Stimulated activated memory B cell treated with anti-CD40 and anti-IgM and Interleukin-4, amounts not matched to agents 10 μg/mL and 1 μg/mL and 100 μg/mL, for 72 hours (primary cell): ENCODE data around the gene ADAMTS10.
"Not testable (repeated sequence)": the region's sequence is repeated elsewhere in the genome, so short reads cannot be mapped to it uniquely, and the experiment has no call there.

Experiments used
- ATAC-seq: fragments of 150-1000 bp; cut with Tn5 transposase; 2 replicates; pipeline ENCODE4 v1.10.0; 2021
- H3K27ac Mint-ChIP-seq: one replicate; pipeline ENCODE4 v1.8.0; 2022; ENCODE audit warnings: mild to moderate bottlenecking, mixed read lengths
- H3K27me3 Mint-ChIP-seq: one replicate; pipeline ENCODE4 v1.8.0; 2022; ENCODE audit warnings: mixed read lengths
- H3K36me3 Mint-ChIP-seq: one replicate; pipeline ENCODE4 v1.8.0; 2022; ENCODE audit warnings: mixed read lengths
- H3K4me1 Mint-ChIP-seq: one replicate; pipeline ENCODE4 v1.8.0; 2022; ENCODE audit warnings: mixed read lengths
- H3K4me3 Mint-ChIP-seq: one replicate; pipeline ENCODE4 v1.8.0; 2022; ENCODE audit warnings: mild to moderate bottlenecking, moderate library complexity, mixed read lengths
- H3K9me3 Mint-ChIP-seq: one replicate; pipeline ENCODE4 v1.8.0; 2022; ENCODE audit warnings: mixed read lengths

ADAMTS10 gene

GRCh38 chr19:8637070-8637469, 26.6 kb upstream of the ADAMTS10 start:
- peaks cover 38% of the 10 kb centered on the region for H3K27me3 Mint-ChIP-seq
- not testable (repeated sequence) for H3K27ac Mint-ChIP-seq, ATAC-seq, H3K9me3 Mint-ChIP-seq, H3K4me1 Mint-ChIP-seq, H3K4me3 Mint-ChIP-seq, H3K36me3 Mint-ChIP-seq

GRCh38 chr19:8635422-8635821, 24.9 kb upstream of the ADAMTS10 start:
- ATAC-seq, result no peak
- no peaks in the 10 kb centered on the region for H3K4me1 Mint-ChIP-seq
- H3K36me3 Mint-ChIP-seq, result no peaks in the 10 kb centered on the region
- peaks cover 35% of the 10 kb centered on the region for H3K27me3 Mint-ChIP-seq
- no peaks in the 10 kb centered on the region for H3K9me3 Mint-ChIP-seq
- H3K27ac Mint-ChIP-seq, result no peak overlapping the region
- H3K4me3 Mint-ChIP-seq, result no peak overlapping the region

- Mint-ChIP-seq H3K9me3 (peaks cover 3% of the 10 kb centered on the region), H3K4me3 (no peak overlapping the region), H3K27ac (no peak overlapping the region), H3K4me1 (no peaks in the 10 kb centered on the region), H3K27me3 (peaks cover 1% of the 10 kb centered on the region), H3K36me3 (no peaks in the 10 kb centered on the region)
- ATAC-seq, result no peak
Measured at GRCh38 chr19:8631425-8631819, 20.9 kb upstream of the ADAMTS10 start.

DNA sequence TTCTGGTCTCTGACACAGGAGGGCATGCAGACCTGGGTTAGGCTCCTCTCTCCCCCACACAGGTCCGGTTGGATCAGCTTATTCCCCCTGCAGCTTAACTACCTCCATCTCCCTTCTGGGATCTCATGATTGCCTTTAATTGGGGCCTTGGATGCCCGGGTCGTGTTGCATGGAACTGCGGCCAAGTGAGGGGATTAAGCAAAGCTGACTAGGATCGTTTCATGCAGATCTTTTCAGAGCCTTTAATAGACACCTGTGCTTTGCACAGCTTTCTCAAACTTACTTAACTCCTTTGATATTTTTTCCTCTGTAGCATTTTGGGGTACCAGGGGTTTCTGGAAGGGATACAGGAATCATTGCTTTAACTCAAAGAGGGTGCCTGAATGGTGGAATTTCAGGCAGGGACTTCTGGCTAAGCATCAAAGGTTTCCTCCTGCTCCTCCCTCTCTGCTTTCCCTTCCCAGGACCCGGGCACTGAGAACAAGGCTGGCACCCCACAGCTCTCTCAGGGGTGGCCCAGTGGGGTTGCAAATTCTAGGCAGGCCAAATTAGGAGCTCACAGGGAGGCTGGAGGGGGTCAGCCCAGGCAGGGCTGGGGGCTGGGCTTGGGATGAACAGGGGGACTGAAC, 20.4 kb upstream of the ADAMTS10 start:
- Mint-ChIP-seq H3K4me3 (no peak overlapping the region), H3K36me3 (no peaks in the 10 kb centered on the region), H3K4me1 (no peaks in the 10 kb centered on the region), H3K27ac (no peak overlapping the region), H3K27me3 (no peaks in the 10 kb centered on the region), H3K9me3 (peaks cover 3% of the 10 kb centered on the region)
- no peak for ATAC-seq

DNA sequence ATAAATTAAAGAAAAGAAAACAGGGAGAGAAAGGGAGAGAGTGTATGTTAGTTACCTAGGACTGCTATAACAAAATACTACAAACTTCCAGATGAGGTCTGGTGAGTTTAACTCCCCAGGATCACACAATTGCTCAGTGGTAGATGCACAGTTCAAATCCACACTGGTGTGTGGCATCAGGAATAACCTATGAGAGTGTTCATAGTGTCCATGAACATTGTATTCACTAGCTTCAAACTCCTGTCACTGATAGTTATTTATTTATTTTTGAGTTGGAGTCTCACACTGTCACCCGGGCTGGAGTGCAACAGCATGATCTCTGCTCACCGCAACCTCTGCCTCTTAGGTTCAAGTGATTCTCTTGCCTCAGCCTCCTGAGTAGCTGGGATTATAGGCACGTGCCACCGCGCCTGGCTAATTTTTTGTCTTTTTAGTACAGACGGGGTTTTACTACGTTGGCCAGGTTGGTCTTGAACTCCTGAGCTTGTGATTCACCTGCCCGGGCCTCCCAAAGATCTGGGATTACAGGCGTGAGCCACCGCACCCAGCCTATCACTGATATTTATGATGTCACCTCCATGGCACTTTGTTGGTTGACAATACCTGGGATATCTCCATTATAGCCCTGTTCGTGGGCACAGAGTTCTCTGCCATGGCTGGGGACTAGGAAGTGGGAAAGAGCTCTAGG, 19.6 kb upstream of the ADAMTS10 start, which contains the start of gene NFILZ:
TSS of gene NFILZ (plus strand) at position 638 of the 688 bp plus-strand sequence. CDS start 46,133 bp downstream, outside the sequence.
- Mint-ChIP-seq H3K4me1 (no peaks in the 10 kb centered on the region), H3K9me3 (peaks cover 3% of the 10 kb centered on the region), H3K27ac (no peak within 1 kb of the TSS), H3K4me3 (no peak within 1 kb of the TSS), H3K27me3 (no peaks in the 10 kb centered on the region), H3K36me3 (no peaks in the 10 kb centered on the region)
- no peak for ATAC-seq

- H3K27ac Mint-ChIP-seq, result no peak overlapping the region
- H3K36me3 Mint-ChIP-seq, result no peaks in the 10 kb centered on the region
- H3K27me3 Mint-ChIP-seq, result peaks cover 7% of the 10 kb centered on the region
- no peak for ATAC-seq
- no peaks in the 10 kb centered on the region for H3K4me1 Mint-ChIP-seq
- H3K4me3 Mint-ChIP-seq, result no peak overlapping the region
- H3K9me3 Mint-ChIP-seq, result peaks cover 3% of the 10 kb centered on the region
Measured at GRCh38 chr19:8629184-8629583, 18.7 kb upstream of the ADAMTS10 start.

- H3K27ac Mint-ChIP-seq, result no peak overlapping the region
- ATAC-seq, result no peak
Measured at GRCh38 chr19:8626842-8627241, 16.3 kb upstream of the ADAMTS10 start.

GRCh38 chr19:8622886-8623285, 12.4 kb upstream of the ADAMTS10 start:
- not testable (repeated sequence) for ATAC-seq, H3K36me3 Mint-ChIP-seq, H3K4me1 Mint-ChIP-seq, H3K9me3 Mint-ChIP-seq, H3K4me3 Mint-ChIP-seq, H3K27ac Mint-ChIP-seq
- peaks cover 26% of the 10 kb centered on the region for H3K27me3 Mint-ChIP-seq

More at GRCh38 chr19:8626842-8627241, 16.3 kb upstream of the ADAMTS10 start:
- Mint-ChIP-seq H3K4me1 (no peaks in the 10 kb centered on the region), H3K9me3 (peaks cover 3% of the 10 kb centered on the region), H3K36me3 (no peaks in the 10 kb centered on the region), H3K27me3 (peaks cover 10% of the 10 kb centered on the region), H3K4me3 (no peak overlapping the region)

DNA sequence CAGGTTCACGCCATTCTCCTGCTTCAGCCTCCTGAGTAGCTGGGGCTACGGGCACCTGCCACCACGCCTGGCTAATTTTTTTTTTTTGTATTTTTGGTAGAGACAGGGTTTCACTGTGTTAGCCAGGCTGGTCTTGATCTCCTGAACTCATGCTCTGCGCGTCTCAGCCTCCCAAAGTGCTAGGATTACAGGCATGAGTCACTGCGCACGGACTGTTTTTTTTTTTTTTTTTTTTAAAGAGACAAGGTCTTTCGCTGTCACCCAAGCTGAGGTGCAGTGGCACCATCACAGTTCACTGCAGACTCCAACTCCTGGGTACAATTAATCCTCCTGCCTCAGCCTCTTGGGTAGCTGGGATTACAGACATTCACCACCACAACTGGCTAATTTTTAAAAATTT, 8.2 kb upstream of the ADAMTS10 start:
- no peaks in the 10 kb centered on the region for H3K36me3 Mint-ChIP-seq
- no peak overlapping the region for H3K27ac Mint-ChIP-seq
- no peaks in the 10 kb centered on the region for H3K9me3 Mint-ChIP-seq
- H3K4me3 Mint-ChIP-seq, result no peak overlapping the region
- H3K4me1 Mint-ChIP-seq, result no peaks in the 10 kb centered on the region
- H3K27me3 Mint-ChIP-seq, result peaks cover 32% of the 10 kb centered on the region
- ATAC-seq, result no peak

GRCh38 chr19:8617984-8618383, 7.5 kb upstream of the ADAMTS10 start:
- no peaks in the 10 kb centered on the region for H3K9me3 Mint-ChIP-seq
- peaks cover 32% of the 10 kb centered on the region for H3K27me3 Mint-ChIP-seq
- no peak for ATAC-seq

DNA sequence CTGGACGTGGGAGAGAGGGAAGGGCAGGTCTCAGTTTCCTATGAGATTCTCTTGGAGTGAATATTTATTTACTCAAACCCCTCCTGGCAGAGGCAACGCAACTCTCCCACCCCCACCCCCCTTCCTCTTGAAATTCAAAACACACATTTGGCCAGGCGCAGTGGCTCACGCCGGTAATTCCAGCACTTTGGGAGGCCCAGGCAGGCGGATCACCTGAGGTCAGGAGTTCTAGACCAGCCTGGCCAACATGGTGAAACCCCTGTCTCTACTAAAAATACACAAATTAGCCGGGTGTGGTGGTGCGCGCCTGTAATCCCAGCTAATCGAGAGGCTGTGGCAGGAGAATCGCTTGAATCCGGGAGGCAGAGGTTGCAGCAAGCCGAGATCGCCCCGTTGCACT, 6.8 kb upstream of the ADAMTS10 start:
- H3K27ac Mint-ChIP-seq, H3K36me3 Mint-ChIP-seq, H3K9me3 Mint-ChIP-seq, H3K4me3 Mint-ChIP-seq, ATAC-seq, H3K4me1 Mint-ChIP-seq: not testable (repeated sequence)
- peaks cover 32% of the 10 kb centered on the region for H3K27me3 Mint-ChIP-seq

More at GRCh38 chr19:8617984-8618383, 7.5 kb upstream of the ADAMTS10 start:
- no peaks in the 10 kb centered on the region for H3K36me3 Mint-ChIP-seq
- H3K27ac Mint-ChIP-seq, result no peak overlapping the region
- no peak overlapping the region for H3K4me3 Mint-ChIP-seq
- no peaks in the 10 kb centered on the region for H3K4me1 Mint-ChIP-seq

DNA sequence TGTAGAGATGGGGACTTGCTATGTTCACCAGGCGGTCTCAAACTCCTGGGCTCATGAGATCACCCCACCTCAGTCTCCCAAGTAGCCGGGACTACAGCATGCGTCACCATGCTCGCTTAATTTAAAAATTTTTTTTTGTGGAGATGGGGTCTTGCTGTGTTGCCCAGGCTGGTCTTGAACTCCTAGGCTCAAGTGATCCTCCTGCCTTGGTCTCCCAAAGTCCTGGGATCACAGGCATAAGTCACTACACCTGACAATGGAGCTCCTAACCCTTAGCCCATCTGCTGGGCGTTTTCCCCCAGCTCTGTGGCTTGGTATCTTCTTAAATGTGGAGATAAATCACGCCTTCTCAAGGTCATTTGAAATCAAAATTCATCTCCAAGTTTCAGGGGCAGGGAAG, 6.3 kb upstream of the ADAMTS10 start:
- Mint-ChIP-seq H3K36me3 (no peaks in the 10 kb centered on the region), H3K9me3 (no peaks in the 10 kb centered on the region), H3K4me1 (no peaks in the 10 kb centered on the region), H3K4me3 (no peak overlapping the region), H3K27me3 (peaks cover 32% of the 10 kb centered on the region), H3K27ac (no peak overlapping the region)
- ATAC-seq, result no peak

GRCh38 chr19:8615813-8616596, 5.5 kb upstream of the ADAMTS10 start:
- Mint-ChIP-seq H3K27ac (no peak overlapping the region), H3K4me3 (no peak overlapping the region), H3K27me3 (peaks cover 29% of the 10 kb centered on the region), H3K36me3 (no peaks in the 10 kb centered on the region), H3K4me1 (no peaks in the 10 kb centered on the region), H3K9me3 (no peaks in the 10 kb centered on the region)
- ATAC-seq, result no peak

DNA sequence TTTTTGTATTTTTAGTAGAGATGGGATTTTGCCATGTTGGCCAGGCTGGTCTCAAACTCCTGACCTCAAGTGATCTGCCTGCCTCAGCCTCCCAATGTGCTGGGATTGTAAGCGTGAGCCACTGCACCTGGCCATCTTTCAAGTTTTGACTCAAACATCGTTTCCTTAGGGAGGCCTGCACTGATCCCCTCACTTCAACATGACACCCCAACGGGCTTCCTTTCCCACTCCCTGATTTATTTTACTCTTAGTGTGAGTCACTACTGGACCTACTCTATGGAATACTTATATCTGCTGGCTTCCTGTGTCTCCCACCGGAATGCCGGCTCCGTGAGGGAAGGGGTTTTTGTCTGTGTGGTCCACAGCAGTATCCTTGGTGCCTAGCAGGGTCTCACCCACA, 4.5 kb upstream of the ADAMTS10 start:
- Mint-ChIP-seq H3K36me3 (no peaks in the 10 kb centered on the region), H3K4me1 (peaks cover 5% of the 10 kb centered on the region)

DNA sequence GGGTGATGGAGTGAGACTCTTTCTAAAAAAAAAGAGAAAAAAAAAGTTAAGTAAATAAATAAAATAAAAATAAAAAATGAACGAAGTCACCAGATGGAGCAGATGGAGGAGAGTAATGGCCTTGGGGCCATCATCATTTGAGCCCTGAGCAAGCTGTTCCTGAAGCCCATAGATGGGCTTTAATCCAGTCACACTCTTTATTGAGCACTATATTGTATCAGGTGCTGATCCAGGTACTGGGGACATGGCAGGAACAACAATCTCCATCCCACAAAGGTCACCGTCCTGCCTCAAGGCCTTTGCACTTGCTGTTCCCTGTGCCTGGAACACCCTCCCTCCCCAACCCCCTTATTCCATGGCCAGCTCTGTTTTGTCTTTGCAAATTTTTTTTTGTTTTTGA, 3.9 kb upstream of the ADAMTS10 start:
- Mint-ChIP-seq H3K27me3 (peaks cover 27% of the 10 kb centered on the region), H3K4me3 (no peak overlapping the region), H3K4me1 (peaks cover 11% of the 10 kb centered on the region), H3K36me3 (no peaks in the 10 kb centered on the region), H3K27ac (no peak overlapping the region), H3K9me3 (no peaks in the 10 kb centered on the region)
- no peak for ATAC-seq

More for the DNA sequence above, 4.5 kb upstream of the ADAMTS10 start:
- Mint-ChIP-seq H3K4me3 (no peak overlapping the region), H3K9me3 (no peaks in the 10 kb centered on the region), H3K27ac (no peak overlapping the region), H3K27me3 (peaks cover 25% of the 10 kb centered on the region)
- ATAC-seq, result no peak
